ENCODE data around the gene RNASE13. TPM values are rescaled to one million over a fixed set of nuclear protein-coding genes. Genes with fewer than 3 reads are reported as not detected.

The RNASE13 gene
- total RNA-seq, 1 experiment from 2014 or later: not detected

DNA sequence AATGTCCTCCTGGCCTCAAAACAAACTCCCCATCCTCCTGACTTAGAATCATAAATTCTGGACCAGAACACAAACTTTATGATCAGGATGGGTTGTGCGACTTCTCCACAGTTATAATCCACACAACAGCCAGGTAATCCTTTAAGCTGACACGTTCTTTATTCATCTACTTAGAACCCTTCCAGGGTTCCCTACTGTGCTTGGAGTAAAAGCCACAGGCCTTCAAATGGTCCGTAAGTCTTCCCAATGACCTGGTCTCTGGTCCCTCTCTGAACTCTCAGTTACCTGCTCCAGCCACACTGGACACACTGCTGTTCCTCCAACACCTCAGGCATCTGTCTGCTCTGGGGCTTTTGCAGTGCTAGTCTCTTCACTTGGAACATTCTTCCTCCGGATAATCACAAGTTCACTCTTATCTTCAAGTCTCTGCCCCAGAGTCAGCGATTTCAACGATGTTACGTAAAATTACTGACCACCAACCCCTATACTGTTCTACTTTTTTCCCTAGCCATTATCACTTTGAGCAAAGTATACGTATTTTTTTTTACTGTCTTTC is 5.8 kb upstream of the RNASE13 start:
- Mint-ChIP-seq H3K4me1 (peaks cover 26% of the 10 kb centered on the region), H3K4me3 (no peak overlapping the region), H3K27ac (no peak overlapping the region), H3K36me3 (no peaks in the 10 kb centered on the region), H3K27me3 (ENCODE audit: low read depth) (peaks cover 3% of the 10 kb centered on the region; the same call in 1 of the 2 replicates), H3K9me3 (no peaks in the 10 kb centered on the region)
- ChIA-PET CTCF (interaction anchor here (0.6 to 7.0 kb wide), 49 partner anchors 7 to 634 kb away, joined by 3 to 670 read pairs (median 7); partner anchors contain the start of genes ARHGEF40, NDRG2, RNASE4 and RNASE8), POLR2A (interaction anchor here (1.0 to 2.8 kb wide), 6 partner anchors 14 to 47 kb away, joined by 3 to 26 read pairs (median 4); partner anchors contain the start of gene ARHGEF40)
- no peak for DNase-seq (ENCODE audit: low spot score)
- no peak for ATAC-seq
- TF ChIP-seq, protein P1, sequence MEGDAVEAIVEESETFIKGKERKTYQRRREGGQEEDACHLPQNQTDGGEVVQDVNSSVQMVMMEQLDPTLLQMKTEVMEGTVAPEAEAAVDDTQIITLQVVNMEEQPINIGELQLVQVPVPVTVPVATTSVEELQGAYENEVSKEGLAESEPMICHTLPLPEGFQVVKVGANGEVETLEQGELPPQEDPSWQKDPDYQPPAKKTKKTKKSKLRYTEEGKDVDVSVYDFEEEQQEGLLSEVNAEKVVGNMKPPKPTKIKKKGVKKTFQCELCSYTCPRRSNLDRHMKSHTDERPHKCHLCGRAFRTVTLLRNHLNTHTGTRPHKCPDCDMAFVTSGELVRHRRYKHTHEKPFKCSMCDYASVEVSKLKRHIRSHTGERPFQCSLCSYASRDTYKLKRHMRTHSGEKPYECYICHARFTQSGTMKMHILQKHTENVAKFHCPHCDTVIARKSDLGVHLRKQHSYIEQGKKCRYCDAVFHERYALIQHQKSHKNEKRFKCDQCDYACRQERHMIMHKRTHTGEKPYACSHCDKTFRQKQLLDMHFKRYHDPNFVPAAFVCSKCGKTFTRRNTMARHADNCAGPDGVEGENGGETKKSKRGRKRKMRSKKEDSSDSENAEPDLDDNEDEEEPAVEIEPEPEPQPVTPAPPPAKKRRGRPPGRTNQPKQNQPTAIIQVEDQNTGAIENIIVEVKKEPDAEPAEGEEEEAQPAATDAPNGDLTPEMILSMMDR (IDR thresholded peaks at IDR 0.05): peak; percentile 9; the same call in 1 of the 2 replicates
- no peak for TF ChIP-seq TP53 (CRISPR knock-in tag; IDR thresholded peaks at IDR 0.05)

DNA sequence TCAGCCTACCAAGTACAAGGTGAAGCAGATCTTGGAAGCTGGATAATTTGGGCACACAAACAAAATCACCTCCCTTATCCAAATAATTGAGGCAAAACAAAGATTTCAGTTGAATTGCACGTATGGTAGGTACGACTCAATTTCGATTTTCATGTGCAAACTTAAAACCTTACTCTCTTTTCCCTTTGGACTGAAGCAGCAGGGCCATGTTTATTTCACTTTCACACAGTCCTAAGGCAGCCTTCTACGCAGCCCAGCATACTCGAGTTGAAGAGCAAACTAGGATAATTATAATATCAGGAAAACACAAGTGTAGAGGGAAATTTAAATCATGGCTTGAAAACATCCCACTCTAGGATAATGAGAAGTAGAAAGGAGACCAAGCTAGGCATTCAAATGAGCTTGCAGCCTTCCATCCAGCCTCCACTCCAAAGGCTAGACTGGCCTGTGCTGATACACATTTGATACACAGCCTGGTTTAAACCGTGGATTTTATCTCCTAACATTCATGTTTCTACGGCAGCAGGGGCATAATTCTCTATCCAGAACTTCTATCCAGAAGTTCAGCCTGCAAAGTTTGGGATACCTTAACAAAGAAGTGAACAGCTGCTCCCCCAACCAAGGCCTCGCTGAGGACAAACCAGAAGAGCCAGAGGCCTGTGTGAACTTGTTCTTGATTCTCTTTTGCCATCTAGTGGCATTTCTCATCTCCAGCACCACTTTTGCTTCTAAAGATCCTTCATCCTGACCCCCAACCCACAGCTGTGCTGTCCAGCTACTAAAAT is 5.2 kb upstream of the RNASE13 start:
- peaks cover 26% of the 10 kb centered on the region for H3K4me1 Mint-ChIP-seq
- peak overlapping the region; percentile 72; the same call in 1 of the 2 replicates for H3K27ac Mint-ChIP-seq

DNA sequence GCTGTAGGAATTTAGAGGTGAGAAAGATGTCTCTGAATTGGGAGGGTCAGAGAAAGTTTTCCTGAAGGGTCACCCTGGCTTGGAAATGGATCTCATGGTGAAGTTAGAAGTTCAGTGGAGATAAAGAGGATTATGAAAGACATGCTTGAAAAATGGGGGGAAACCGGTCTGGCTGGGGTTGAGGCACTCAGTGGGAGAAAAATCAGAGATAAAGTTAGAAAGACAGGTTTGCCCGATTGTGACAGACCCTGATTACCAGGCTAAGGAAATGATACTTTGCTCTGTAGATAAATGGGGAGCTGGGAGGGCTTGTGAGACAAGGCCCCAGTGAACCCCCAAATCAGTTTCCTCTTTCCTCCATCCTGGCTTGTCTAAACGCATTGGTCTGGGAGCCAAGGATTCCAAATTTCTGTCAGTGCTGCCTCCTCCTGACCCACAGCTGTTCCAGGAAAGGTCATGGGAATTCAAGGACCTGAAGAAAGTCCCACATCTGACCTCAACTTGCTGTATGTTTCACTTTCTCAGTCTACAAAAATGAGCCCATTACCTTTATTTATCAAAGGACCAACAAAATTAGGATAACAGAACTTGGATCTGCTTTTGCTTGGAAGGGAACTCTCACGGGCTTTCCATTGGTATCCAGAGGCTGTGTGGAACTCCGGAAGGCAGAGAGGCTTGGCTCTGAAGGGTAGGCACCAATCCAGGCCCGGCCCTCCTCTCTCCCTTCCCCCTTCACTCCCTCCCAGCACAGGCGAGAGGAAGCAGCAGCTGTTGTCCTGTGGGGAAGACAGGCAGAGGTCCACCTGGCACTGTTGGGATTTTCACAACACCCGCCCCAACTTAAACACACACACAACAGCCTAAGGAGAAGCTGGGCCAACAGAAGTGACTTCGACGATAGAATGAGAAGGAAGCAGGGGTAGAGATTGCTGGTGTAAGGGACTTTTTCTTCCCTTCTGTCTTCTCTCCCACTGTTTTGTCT is 4.1 kb upstream of the RNASE13 start:
- ATAC-seq: peak; percentile 97
- Mint-ChIP-seq H3K27me3 (ENCODE audit: low read depth) (peaks cover 3% of the 10 kb centered on the region; the same call in 1 of the 2 replicates), H3K36me3 (no peaks in the 10 kb centered on the region), H3K4me3 (peak overlapping the region; percentile 25; the same call in 1 of the 2 replicates), H3K27ac (peak overlapping the region; percentile 49), H3K9me3 (no peaks in the 10 kb centered on the region), H3K4me1 (peaks cover 26% of the 10 kb centered on the region)
- TF ChIP-seq ETV6 (CRISPR knock-in tag; IDR thresholded peaks at IDR 0.05): no peak
- TF ChIP-seq, protein P2, sequence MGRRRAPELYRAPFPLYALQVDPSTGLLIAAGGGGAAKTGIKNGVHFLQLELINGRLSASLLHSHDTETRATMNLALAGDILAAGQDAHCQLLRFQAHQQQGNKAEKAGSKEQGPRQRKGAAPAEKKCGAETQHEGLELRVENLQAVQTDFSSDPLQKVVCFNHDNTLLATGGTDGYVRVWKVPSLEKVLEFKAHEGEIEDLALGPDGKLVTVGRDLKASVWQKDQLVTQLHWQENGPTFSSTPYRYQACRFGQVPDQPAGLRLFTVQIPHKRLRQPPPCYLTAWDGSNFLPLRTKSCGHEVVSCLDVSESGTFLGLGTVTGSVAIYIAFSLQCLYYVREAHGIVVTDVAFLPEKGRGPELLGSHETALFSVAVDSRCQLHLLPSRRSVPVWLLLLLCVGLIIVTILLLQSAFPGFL (CRISPR knock-in tag; IDR thresholded peaks at IDR 0.05; ENCODE audit: borderline replicate concordance): no peak
- TF ChIP-seq SMAD4 (CRISPR knock-in tag; IDR thresholded peaks at IDR 0.05): no peak
- DNase-seq (ENCODE audit: low spot score): peak; percentile 68
- ChIA-PET POLR2A (interaction anchor here (1.0 to 2.8 kb wide), 3 partner anchors 12 to 64 kb away, joined by 3 to 26 read pairs (median 3); no protein-coding TSS in a partner anchor), CTCF (interaction anchor here (1.1 to 7.0 kb wide), 30 partner anchors 7 to 379 kb away, joined by 3 to 670 read pairs (median 15); partner anchors contain the start of genes ARHGEF40, NDRG2, RNASE4 and RNASE8)

More for the DNA sequence above, 5.2 kb upstream of the RNASE13 start:
- no peaks in the 10 kb centered on the region for H3K36me3 Mint-ChIP-seq
- peak; percentile 74 for ATAC-seq
- H3K9me3 Mint-ChIP-seq: no peaks in the 10 kb centered on the region
- peaks cover 3% of the 10 kb centered on the region; the same call in 1 of the 2 replicates for H3K27me3 Mint-ChIP-seq (ENCODE audit: low read depth)
- ChIA-PET CTCF (interaction anchor here (0.6 to 7.0 kb wide), 52 partner anchors 8 to 483 kb away, joined by 3 to 670 read pairs (median 6); partner anchors contain the start of genes ARHGEF40, NDRG2, RNASE4 and RNASE8), POLR2A (interaction anchor here (1.0 to 2.8 kb wide), 8 partner anchors 13 to 63 kb away, joined by 3 to 26 read pairs (median 4); partner anchors contain the start of gene ARHGEF40)
- TF ChIP-seq, protein P1 (IDR thresholded peaks at IDR 0.05): 0 out of 2 replicates have a peak, but pooled peaks have one; percentile 25
- no peak for TF ChIP-seq PRRX2 (CRISPR knock-in tag; IDR thresholded peaks at IDR 0.05)
- DNase-seq (ENCODE audit: low spot score): peak; percentile 33
- H3K4me3 Mint-ChIP-seq: peak overlapping the region; percentile 25

DNA sequence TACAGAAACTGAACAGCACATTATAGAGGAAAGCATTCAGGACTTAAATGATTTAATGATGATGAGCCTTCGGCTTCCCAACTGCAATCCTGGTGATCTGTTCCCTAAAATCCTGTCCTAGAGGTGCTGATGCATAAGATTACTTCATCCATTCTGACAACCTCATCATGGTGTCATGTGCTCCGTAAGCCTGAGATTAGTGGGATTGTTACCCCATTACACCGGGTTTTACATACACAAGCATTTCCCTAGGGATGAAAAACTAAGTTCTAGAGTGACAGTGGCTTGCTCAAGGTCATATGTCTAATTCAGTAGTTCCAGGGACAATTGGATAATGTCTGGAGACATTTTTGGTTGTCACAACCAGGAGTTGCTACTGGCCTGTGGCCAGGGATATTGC is 2.5 kb upstream of the RNASE13 start:
- ChIA-PET CTCF (interaction anchor here (0.6 to 12.2 kb wide), 2 partner anchors 22 to 76 kb away, joined by 5 to 104 read pairs; no protein-coding TSS in a partner anchor), POLR2A (no interaction called here)
- no peak for DNase-seq (ENCODE audit: low spot score)
- no peaks in the 10 kb centered on the region for H3K36me3 Mint-ChIP-seq
- TF ChIP-seq SOX15 (CRISPR knock-in tag; IDR thresholded peaks at IDR 0.05) (no peak), NR1H2 (CRISPR knock-in tag; IDR thresholded peaks at IDR 0.05) (no peak), ZNF121 (CRISPR knock-in tag; IDR thresholded peaks at IDR 0.05) (no peak), MYBL2 (CRISPR knock-in tag; IDR thresholded peaks at IDR 0.05) (no peak), MXD4 (CRISPR knock-in tag; IDR thresholded peaks at IDR 0.05; ENCODE audit: borderline replicate concordance) (no peak)
- TF ChIP-seq, protein P1 (IDR thresholded peaks at IDR 0.05): no peak
- H3K4me3 Mint-ChIP-seq: no peak overlapping the region
- no peak overlapping the region for H3K27ac Mint-ChIP-seq
- no peaks in the 10 kb centered on the region for H3K9me3 Mint-ChIP-seq
- peaks cover 3% of the 10 kb centered on the region; the same call in 1 of the 2 replicates for H3K27me3 Mint-ChIP-seq (ENCODE audit: low read depth)
- ATAC-seq: no peak
- peaks cover 26% of the 10 kb centered on the region for H3K4me1 Mint-ChIP-seq
